ENCODE measurements around the gene CTRB1. TPM values are rescaled to one million over a fixed set of nuclear protein-coding genes. Genes with fewer than 3 reads are reported as not detected.
A peak's percentile ranks its signal among the peaks of the same experiment; 100 is the strongest.

The CTRB1 gene
- total RNA-seq, 1 donor: not detected

DNA sequence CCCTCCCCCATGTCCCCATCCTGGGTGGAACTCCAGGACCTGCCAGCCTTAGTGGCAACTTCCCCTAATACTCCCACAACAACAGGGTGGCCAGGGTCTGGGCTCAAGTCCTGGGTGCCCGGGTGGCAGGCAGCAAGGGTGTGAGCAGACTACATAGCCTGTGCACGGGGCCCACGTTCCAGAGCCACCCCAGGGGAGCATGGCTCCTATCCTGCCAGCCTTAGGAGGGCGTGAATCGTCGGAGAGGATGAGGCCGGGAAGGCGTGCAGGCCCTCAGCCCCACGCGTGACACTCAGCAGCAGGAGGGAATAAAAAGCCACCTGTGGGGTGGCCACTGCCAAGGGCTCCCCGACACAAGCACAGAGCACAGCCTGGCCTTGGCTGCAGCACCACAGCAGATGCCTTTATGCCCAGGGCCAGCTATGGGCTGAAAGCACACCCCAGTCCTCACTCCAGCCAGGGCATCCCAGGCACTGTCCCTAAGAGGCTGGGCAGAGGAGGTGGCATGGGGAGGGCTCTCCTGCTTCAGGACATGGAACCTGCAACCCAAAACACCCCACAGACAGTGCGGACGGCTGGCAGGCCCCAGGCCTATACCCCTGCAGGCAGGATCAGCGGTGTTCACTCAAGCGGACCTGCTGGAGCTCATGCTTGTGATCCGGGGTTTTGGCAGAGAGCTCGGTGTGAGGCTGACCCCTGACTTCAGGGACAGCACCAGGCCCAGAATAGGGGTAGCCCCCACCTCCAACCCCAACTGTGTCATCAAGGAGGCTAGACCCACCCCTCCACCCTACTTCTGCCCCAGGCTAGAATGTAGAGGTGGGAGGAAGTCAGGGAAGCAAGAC is 30.0 kb downstream of the CTRB1 start:
- peaks cover 73% of the 10 kb centered on the region for H4K20me1 ChIP-seq (ENCODE audit: insufficient read depth, low read length)
- peaks cover 85% of the 10 kb centered on the region for H3K4me1 ChIP-seq (ENCODE audit: insufficient read depth, low read length)
- TF ChIP-seq, protein P1, sequence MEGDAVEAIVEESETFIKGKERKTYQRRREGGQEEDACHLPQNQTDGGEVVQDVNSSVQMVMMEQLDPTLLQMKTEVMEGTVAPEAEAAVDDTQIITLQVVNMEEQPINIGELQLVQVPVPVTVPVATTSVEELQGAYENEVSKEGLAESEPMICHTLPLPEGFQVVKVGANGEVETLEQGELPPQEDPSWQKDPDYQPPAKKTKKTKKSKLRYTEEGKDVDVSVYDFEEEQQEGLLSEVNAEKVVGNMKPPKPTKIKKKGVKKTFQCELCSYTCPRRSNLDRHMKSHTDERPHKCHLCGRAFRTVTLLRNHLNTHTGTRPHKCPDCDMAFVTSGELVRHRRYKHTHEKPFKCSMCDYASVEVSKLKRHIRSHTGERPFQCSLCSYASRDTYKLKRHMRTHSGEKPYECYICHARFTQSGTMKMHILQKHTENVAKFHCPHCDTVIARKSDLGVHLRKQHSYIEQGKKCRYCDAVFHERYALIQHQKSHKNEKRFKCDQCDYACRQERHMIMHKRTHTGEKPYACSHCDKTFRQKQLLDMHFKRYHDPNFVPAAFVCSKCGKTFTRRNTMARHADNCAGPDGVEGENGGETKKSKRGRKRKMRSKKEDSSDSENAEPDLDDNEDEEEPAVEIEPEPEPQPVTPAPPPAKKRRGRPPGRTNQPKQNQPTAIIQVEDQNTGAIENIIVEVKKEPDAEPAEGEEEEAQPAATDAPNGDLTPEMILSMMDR (IDR thresholded peaks at IDR 0.05; ENCODE audit: extremely low read depth, low read depth, low read length): no peak
- peaks cover 93% of the 10 kb centered on the region for H3K79me2 ChIP-seq (ENCODE audit: insufficient read depth, low read length)
- H3K36me3 ChIP-seq (ENCODE audit: insufficient read depth, low read length): peaks cover 13% of the 10 kb centered on the region
- H3K9me3 ChIP-seq (ENCODE audit: low read depth, low read length): no peaks in the 10 kb centered on the region
- no peaks in the 10 kb centered on the region for H3K27me3 ChIP-seq (ENCODE audit: insufficient read depth, low read length)
- peak overlapping the region; percentile 92 for H3K4me3 ChIP-seq (ENCODE audit: insufficient read depth, low read length)
- no peak overlapping the region for H2AFZ ChIP-seq (ENCODE audit: low read length)
- H3K4me2 ChIP-seq (ENCODE audit: insufficient read depth, low read length): peak overlapping the region; percentile 97
- H3K27ac ChIP-seq (ENCODE audit: low read depth, low read length): peak overlapping the region; percentile 99
- DNase-seq (ENCODE audit: insufficient read length, low spot score, missing footprints): peak; percentile 95

GRCh38 chr16:75249441-75249840 is 30.7 kb downstream of the CTRB1 start:
- Histone ChIP-seq H3K4me2 (ENCODE audit: insufficient read depth, low read length) (peak overlapping the region; percentile 97), H3K4me1 (ENCODE audit: insufficient read depth, low read length) (peaks cover 85% of the 10 kb centered on the region), H4K20me1 (ENCODE audit: insufficient read depth, low read length) (peaks cover 76% of the 10 kb centered on the region), H3K4me3 (ENCODE audit: insufficient read depth, low read length) (peak overlapping the region; percentile 92), H3K79me2 (ENCODE audit: insufficient read depth, low read length) (peaks cover 93% of the 10 kb centered on the region), H3K27me3 (ENCODE audit: insufficient read depth, low read length) (no peaks in the 10 kb centered on the region), H3K9me3 (ENCODE audit: low read depth, low read length) (no peaks in the 10 kb centered on the region), H3K36me3 (ENCODE audit: insufficient read depth, low read length) (peaks cover 7% of the 10 kb centered on the region), H2AFZ (ENCODE audit: low read length) (no peak overlapping the region), H3K27ac (ENCODE audit: low read depth, low read length) (peak overlapping the region; percentile 99)
- TF ChIP-seq, protein P1 (IDR thresholded peaks at IDR 0.05; ENCODE audit: extremely low read depth, low read depth, low read length): no peak
- DNase-seq (ENCODE audit: insufficient read length, low spot score, missing footprints): peak; percentile 86

GRCh38 chr16:75250089-75250808 is 31.5 kb downstream of the CTRB1 start:
- H3K4me1 ChIP-seq (ENCODE audit: insufficient read depth, low read length): peaks cover 85% of the 10 kb centered on the region
- peaks cover 7% of the 10 kb centered on the region for H3K36me3 ChIP-seq (ENCODE audit: insufficient read depth, low read length)
- peak overlapping the region; percentile 99 for H3K27ac ChIP-seq (ENCODE audit: low read depth, low read length)
- peaks cover 81% of the 10 kb centered on the region for H4K20me1 ChIP-seq (ENCODE audit: insufficient read depth, low read length)
- no peak overlapping the region for H2AFZ ChIP-seq (ENCODE audit: low read length)
- TF ChIP-seq, protein P1 (IDR thresholded peaks at IDR 0.05; ENCODE audit: extremely low read depth, low read depth, low read length): no peak
- H3K9me3 ChIP-seq (ENCODE audit: low read depth, low read length): no peaks in the 10 kb centered on the region
- no peaks in the 10 kb centered on the region for H3K27me3 ChIP-seq (ENCODE audit: insufficient read depth, low read length)
- H3K79me2 ChIP-seq (ENCODE audit: insufficient read depth, low read length): peaks cover 93% of the 10 kb centered on the region
- H3K4me3 ChIP-seq (ENCODE audit: insufficient read depth, low read length): peak overlapping the region; percentile 92
- DNase-seq (ENCODE audit: insufficient read length, low spot score, missing footprints): peak; percentile 97
- peak overlapping the region; percentile 97 for H3K4me2 ChIP-seq (ENCODE audit: insufficient read depth, low read length)

- TF ChIP-seq, protein P1 (IDR thresholded peaks at IDR 0.05; ENCODE audit: extremely low read depth, low read depth, low read length): no peak
- Histone ChIP-seq H4K20me1 (ENCODE audit: insufficient read depth, low read length) (peaks cover 81% of the 10 kb centered on the region), H3K27ac (ENCODE audit: low read depth, low read length) (peak overlapping the region; percentile 99), H3K79me2 (ENCODE audit: insufficient read depth, low read length) (peaks cover 95% of the 10 kb centered on the region), H2AFZ (ENCODE audit: low read length) (no peak overlapping the region), H3K9me3 (ENCODE audit: low read depth, low read length) (no peaks in the 10 kb centered on the region), H3K4me1 (ENCODE audit: insufficient read depth, low read length) (peaks cover 85% of the 10 kb centered on the region), H3K36me3 (ENCODE audit: insufficient read depth, low read length) (peaks cover 7% of the 10 kb centered on the region), H3K27me3 (ENCODE audit: insufficient read depth, low read length) (no peaks in the 10 kb centered on the region), H3K4me3 (ENCODE audit: insufficient read depth, low read length) (peak overlapping the region; percentile 92), H3K4me2 (ENCODE audit: insufficient read depth, low read length) (peak overlapping the region; percentile 97)
- peak; percentile 99 for DNase-seq (ENCODE audit: insufficient read length, low spot score, missing footprints)
These were observed 32.1 kb downstream of the CTRB1 start for GRCh38 chr16:75250809-75251279.

Measured in osteoblast (primary cell).